Hematopoietic multipotent progenitor cell (in vitro differentiated cells): Measurements from ENCODE around the gene NINL. TPM values are rescaled to one million over a fixed set of nuclear protein-coding genes. Genes with fewer than 3 reads are reported as not detected.
A peak's percentile ranks its signal among the peaks of the same experiment; 100 is the strongest.

Experiments
- DNase-seq, 3 donors: peaks; one replicate each; pipeline ENCODE4 v3.0.0-alpha.2; 2011 to 2015; ENCODE audit warnings: low read depth in 2 of 3, low spot score in 2 of 3
- small RNA-seq: library from RNA; depleted of rRNA; stranded (forward); fragments of <200 nt; gene quantifications from one replicate; pipeline ENCODE3, GENCODE V24; 2012
- total RNA-seq: library from RNA; depleted of rRNA; stranded (reverse); fragments of >200 nt; gene quantifications from one replicate; pipeline ENCODE4 v1.2.3, GENCODE V29; 2012

Gene NINL
- total RNA-seq, 1 donor = under 0.01 TPM

DNA sequence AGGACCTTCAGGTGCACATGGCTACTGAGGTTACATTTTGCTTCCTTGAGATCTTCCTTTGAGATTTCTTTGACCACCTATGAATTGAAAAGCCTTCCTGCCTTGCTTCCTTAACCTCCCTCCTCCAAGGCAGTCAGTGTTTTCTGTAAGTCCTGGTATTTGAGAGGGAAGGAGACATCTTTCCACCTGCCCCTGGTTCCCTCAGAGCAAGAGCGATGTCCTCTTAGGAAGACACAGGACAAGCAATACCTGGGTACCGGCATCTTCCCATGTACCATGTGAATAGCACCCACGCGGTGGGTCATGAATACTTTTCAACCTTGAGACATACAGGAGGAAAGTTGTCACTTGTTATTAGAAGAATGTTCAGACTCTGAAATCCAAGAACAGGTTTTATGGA, 140.8 kb downstream of the NINL start:
- DNase-seq = no peak

DNA sequence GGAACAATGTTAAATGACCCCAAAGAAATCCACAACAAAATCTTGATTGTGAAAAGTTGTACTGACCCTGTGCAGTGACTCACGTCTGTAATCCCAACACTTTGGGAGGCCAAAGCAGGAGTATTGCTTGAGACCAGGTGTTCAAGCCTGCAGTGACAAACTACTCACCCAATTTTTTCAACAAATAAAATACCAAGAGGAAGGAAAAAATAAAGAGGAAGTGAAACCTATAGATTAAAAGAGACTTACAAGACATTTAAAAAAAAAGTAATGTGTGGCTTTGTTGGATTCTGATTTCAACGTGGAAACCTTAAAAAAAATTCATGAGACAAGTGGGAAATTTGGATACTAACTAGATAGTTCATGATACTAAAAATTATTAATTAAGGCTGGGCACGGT, 146.0 kb downstream of the NINL start:
- peak in 1 of 3 donors; percentile 9 for DNase-seq

DNA sequence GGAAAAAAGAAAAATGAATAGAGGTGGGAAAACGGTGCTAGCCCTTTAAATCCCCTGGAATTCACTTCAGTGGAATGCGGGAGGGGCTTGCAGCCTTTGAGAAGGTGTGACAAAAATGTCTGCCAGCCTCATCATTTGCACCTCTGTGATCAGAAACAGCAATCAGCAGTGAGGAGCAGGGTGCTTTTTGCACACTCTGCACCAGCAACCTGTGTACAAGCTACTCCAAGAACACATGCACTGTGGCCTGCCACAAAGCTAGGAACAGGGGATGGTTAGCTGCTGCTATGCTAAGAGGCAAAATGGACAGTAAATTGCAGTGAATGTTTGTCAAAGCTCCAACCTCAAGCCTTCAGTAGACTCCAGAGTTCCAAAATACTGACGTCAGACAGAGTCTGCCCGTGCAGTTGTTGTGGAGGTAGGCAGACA, 148.2 kb downstream of the NINL start:
- no peak for DNase-seq

DNA sequence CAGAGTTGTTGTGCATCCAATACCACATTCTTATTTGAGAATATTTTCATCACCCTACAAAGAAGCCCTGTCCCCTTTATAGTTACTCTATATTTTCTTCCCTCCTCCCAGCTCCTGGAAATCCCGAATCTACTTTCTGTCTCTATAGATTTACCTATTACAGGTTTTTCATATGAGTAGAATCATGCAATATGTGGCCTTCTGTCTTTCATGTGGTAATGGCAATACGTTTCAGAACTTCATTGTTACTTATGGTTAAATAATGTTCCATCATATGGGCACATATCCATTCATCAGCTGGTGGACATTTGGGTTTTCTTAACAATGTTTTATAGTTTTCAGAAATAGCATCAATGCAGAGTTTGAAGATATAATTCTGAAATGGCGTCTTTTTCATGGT, 160.8 kb downstream of the NINL start:
- no peak for DNase-seq

DNA sequence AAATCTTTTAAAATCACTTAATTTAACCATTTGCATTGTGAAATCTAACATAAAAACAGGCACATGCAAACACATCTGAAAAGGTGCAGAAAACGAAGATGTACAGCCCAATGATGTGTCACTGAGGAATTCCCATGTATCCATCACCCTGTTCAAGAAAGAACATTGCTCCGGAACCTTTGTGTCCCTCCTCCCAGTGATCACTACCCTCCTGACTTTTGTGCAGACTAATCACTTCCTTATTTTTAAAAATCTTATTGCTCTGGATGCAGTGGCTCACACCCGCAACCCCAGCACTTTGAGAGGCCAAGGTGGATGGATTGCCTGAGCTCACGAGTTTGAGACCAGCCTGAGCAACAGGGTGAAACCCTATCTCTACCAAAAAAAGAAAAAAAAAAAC, 163.3 kb downstream of the NINL start:
- DNase-seq = no peak

DNA sequence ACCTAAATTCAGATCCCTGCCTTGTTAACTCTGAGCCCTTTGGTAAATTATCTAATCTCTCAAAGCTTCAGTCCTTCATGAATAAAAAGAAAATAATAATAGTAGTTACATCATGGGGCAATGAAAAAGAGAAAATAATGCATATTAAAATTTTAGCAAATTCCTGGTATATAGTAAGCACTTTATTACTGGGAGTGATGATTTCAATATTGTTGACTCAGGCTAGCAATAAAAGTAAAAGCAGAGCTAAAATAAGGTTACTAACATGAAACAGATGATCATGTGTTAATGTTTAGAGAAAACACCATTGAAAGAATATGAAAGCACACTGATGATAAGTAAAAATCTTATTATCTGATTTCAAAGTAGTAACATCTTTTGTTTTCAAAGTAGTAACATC, 164.2 kb downstream of the NINL start:
- no peak for DNase-seq

DNA sequence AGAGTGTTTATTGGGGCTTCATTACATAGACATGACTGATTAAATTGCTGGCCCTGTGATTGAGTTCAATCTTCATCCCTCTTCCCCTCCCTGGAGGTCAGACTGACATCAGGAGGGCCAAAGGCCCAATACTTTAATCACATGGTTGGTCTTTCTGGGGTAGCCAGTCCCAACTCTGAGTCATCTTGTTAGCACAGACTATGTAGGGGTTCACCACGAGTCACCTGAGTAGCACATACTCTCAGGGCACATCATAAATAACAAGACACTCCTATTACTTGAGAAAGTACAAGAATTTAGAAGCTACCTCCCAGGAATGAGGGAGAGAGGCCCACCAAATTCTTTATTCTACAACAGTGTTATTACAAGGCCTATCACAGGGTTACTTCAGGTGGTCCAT, 166.6 kb downstream of the NINL start:
- DNase-seq = no peak

DNA sequence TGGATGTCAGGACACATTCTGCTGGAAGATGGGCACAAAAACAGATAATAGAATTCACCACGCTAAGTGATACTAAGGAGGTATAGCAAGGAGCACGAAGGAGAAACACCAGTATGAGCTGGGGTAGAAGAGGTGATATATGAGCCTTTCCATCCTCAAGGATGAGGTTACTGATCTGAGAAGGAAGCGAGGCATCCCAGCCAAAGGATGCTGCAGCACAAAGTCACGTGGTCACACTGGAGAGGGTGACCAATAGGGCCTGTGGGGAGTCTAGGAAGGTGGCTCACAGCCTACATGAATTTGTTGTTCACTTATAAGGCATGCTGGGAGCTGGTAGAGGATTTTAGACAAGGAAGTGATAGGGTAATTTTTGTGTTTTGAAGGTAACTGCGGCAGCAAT, 176.4 kb downstream of the NINL start:
- DNase-seq = no peak

DNA sequence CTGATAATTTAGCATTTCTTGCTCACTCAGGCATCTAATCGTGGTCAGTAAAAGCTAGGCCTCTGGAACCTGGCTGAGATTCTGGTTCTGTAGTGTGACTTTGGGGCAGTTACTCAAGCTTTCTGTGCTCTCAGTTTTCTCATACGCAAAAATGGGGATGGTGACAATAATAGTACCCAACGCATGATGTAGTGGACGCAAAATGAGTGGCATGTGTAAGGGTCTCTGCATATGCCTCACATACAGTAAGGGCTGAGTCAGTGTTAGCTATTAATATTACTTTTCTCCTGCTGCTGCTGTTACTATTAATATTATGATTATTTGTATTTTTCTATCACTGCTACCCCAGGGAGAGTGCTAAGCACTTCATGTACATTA, 177.2 kb downstream of the NINL start:
- DNase-seq = no peak

DNA sequence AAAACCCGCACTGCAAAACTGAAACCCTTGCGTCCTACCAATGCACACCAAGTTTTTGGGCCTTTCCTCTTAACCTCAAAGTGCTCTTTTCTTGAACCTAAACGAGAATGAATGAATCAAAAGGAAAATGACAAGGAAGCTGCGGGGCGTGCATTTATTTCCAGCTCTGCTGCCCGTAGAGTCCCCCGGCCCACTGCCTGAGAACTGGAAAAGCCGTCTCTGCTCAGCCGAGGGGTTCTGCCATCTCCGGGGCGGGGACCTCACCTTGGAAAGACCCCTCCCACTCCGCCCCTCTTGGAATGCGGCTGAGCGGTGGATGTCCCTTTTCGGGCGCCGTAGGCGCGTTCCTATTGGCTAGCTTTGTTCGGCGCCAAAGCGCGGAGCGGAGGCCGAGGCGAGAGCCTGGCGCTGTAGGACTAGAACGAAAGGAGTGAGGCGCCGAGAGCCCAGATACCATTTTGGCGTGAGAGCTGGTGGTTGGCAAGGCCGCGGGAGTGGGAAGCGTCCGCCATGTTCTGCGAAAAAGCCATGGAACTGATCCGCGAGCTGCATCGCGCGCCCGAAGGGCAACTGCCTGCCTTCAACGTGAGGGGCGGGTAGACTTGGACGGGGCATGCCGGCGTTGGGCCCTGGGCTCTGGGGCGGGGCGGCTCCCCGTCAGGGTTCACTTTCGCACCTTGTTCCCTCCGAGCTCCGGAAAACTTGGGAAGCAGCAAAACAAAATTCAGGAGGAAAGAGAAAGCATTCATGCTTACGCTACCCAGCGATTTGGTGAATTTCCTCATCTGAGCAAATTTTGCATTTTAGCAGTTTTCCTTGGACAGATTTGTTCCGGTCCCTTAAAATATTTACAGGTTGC, 177.8 kb downstream of the NINL start, which contains the start of gene GINS1:
TSS of gene GINS1 (plus strand) at position 363 of the 859 bp plus-strand sequence. CDS start at position 511, 148 bp downstream.
- peak; percentile 47 to 86 (median 85) for DNase-seq

Small RNA genes within 50 kb of the gene (small RNA-seq; reads per million reads assigned to genes)
- not detected for gene RNU6ATAC17P

Other genes starting within 250 kb of the NINL start
- 20.2 TPM for gene ABHD12, start 194.7 kb downstream of the NINL start, total RNA-seq
- 3.2 TPM for gene GINS1, start 177.9 kb downstream of the NINL start, total RNA-seq
- gene NANP, start 38.5 kb upstream of the NINL start, total RNA-seq = 1.9 TPM
- gene ZNF337, start 111.3 kb upstream of the NINL start, total RNA-seq = 10.5 TPM